Bronchial epithelial cell (primary cell): ENCODE results near the gene RIGI. TPM values are rescaled to one million over a fixed set of nuclear protein-coding genes. Genes with fewer than 3 reads are reported as not detected.
A peak's percentile ranks its signal among the peaks of the same experiment; 100 is the strongest.

Experiments
- DNase-seq: peaks from one replicate; pipeline ENCODE4 v3.0.0-alpha.2; 2010; ENCODE audit warnings: low read depth
- FAIRE-seq: peaks from 2 replicates; lab custom pipeline; 2011; peaks lifted over from hg19 to GRCh38; lab: Jason Lieb, UNC
- H3K27me3 ChIP-seq: 2 replicates; pipeline ENCODE4 v1.5.1; 2011; ENCODE audit warnings: low read length; ENCODE audit not compliant: control insufficient read depth, insufficient read depth
- H3K36me3 ChIP-seq: 2 replicates; pipeline ENCODE4 v1.5.1; 2011; ENCODE audit warnings: low read length; ENCODE audit not compliant: control insufficient read depth, insufficient read depth
- H3K4me3 ChIP-seq: 2 replicates; pipeline ENCODE4 v1.5.1; 2011; ENCODE audit warnings: mild to moderate bottlenecking, low read depth, low read length, control low read depth
- CTCF ChIP-seq: IDR thresholded peaks from 2 replicates; pipeline ENCODE4 v1.5.1; 2011; ENCODE audit warnings: mild to moderate bottlenecking, moderate library complexity, low read length, control low read depth, inconsistent platforms; ENCODE audit not compliant: insufficient read depth, severe bottlenecking
- total RNA-seq: library from RNA; depleted of rRNA; stranded (reverse); fragments of >200 nt; gene quantifications from 2 replicates; pipeline ENCODE4 v1.2.1, GENCODE V29; 2014

Gene RIGI
- total RNA-seq, 1 donor from 2014 or later = 2.9 TPM

- no peak overlapping the region for H3K4me3 ChIP-seq
- no peak for FAIRE-seq
- no peak for DNase-seq
- TF ChIP-seq CTCF = no peak
- no peaks in the 10 kb centered on the region for H3K27me3 ChIP-seq
- peaks cover 1% of the 10 kb centered on the region for H3K36me3 ChIP-seq
Measured at GRCh38 chr9:32487981-32488380, 38.0 kb downstream of the RIGI start.

GRCh38 chr9:32486839-32487562, 39.0 kb downstream of the RIGI start:
- no peak for FAIRE-seq
- peak; percentile 8 for DNase-seq

GRCh38 chr9:32483343-32483742, 42.7 kb downstream of the RIGI start:
- no peak for TF ChIP-seq CTCF
- no peak for FAIRE-seq
- DNase-seq = no peak
- Histone ChIP-seq H3K4me3 (no peak overlapping the region), H3K36me3 (peaks cover 1% of the 10 kb centered on the region), H3K27me3 (no peaks in the 10 kb centered on the region)

More at GRCh38 chr9:32486839-32487562, 39.0 kb downstream of the RIGI start:
- no peak overlapping the region for H3K4me3 ChIP-seq
- peaks cover 1% of the 10 kb centered on the region for H3K36me3 ChIP-seq
- no peak for TF ChIP-seq CTCF
- H3K27me3 ChIP-seq = no peaks in the 10 kb centered on the region

Other genes with a start within 250 kb of the RIGI start
- gene ACO1, start 141.6 kb downstream of the RIGI start, total RNA-seq = 11.8 and 12.9 TPM in 2 replicates
- 1.3 and 3.1 TPM in 2 replicates for gene SMIM27, start 26.1 kb upstream of the RIGI start, total RNA-seq
- 37.9 and 47.5 TPM in 2 replicates for gene TOPORS, start 26.4 kb upstream of the RIGI start, total RNA-seq
- gene NDUFB6, start 47.0 kb upstream of the RIGI start, total RNA-seq = 14.8 and 16.8 TPM in 2 replicates
- under 0.01 TPM in 1 of 2 replicates, not detected in the other for gene TAF1L, start 109.5 kb upstream of the RIGI start, total RNA-seq